ENCODE measurements around the gene SOX18. TPM values are rescaled to one million over a fixed set of nuclear protein-coding genes. Genes with fewer than 3 reads are reported as not detected.

The SOX18 gene
- total and polyA plus RNA-seq, 2 of the 4 experiments (the other 2 are of a cell fraction): not detected

DNA sequence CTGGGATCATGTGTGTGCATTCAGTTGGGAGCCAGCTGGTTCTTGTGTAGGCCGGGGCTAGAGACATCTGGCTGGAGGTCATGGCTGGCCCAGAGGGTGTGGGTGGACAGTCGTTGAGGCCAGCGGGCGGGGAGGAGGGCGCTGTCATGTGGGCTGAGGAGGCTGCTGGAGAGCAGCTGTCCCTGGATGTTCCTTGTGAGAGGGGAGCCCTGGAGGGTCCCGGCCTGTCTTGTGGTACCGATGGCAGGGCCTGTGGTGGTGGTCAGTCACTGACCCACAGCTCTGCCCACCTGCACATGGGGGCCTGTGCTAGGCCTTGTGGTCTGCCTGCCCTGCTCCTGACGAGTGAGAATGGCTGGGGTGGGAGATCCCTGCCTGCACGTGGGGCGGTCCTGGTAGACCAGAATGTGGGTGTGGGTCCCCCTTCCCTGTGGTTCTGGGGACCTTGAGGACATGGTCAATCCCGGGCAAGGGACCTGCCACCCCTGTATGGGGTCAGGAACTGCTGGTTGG is 15.4 kb downstream of the SOX18 start:
- no TSS peak for BruUV-seq (replicated peaks)
- H3K36me3 ChIP-seq (ENCODE audit: control insufficient read depth, insufficient read depth, low read length): peaks cover 36% of the 10 kb centered on the region
- H3K4me1 ChIP-seq (ENCODE audit: control insufficient read depth, insufficient read depth, low read length): peaks cover 4% of the 10 kb centered on the region; the same call in 1 of the 2 replicates
- ATAC-seq (ENCODE audit: low read depth): no peak
- in situ Hi-C loops (cut with MboI; ENCODE audit: low sequenced_read_pairs) (no loop called here), dilution Hi-C loops (cut with HindIII; ENCODE audit: low sequenced_read_pairs, unreplicated experiment) (no loop called here), intact Hi-C loops (cut with micrococcal nuclease) (no loop called here)
- H3K9me1 ChIP-seq (ENCODE audit: insufficient read depth, low read length): no peaks in the 10 kb centered on the region
- TF ChIP-seq RCOR1 (IDR thresholded peaks at IDR 0.05; ENCODE audit: insufficient replicate concordance, low read length): no peak
- TF ChIP-seq SMC3 (IDR thresholded peaks at IDR 0.05; ENCODE audit: low read depth, low read length): no peak
- TF ChIP-seq, protein P1, sequence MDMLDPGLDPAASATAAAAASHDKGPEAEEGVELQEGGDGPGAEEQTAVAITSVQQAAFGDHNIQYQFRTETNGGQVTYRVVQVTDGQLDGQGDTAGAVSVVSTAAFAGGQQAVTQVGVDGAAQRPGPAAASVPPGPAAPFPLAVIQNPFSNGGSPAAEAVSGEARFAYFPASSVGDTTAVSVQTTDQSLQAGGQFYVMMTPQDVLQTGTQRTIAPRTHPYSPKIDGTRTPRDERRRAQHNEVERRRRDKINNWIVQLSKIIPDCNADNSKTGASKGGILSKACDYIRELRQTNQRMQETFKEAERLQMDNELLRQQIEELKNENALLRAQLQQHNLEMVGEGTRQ (IDR thresholded peaks at IDR 0.05; ENCODE audit: low read depth, low read length): no peak
- no peak for TF ChIP-seq CHD1 (IDR thresholded peaks at IDR 0.05; ENCODE audit: low read depth, low read length)
- TF ChIP-seq BHLHE40 (IDR thresholded peaks at IDR 0.05; ENCODE audit: low read depth, low read length): no peak
- no peak for TF ChIP-seq FOS (IDR thresholded peaks at IDR 0.05; ENCODE audit: low read depth, low read length)
- TF ChIP-seq NFE2L2 (IDR thresholded peaks at IDR 0.05; ENCODE audit: low read depth, low read length): no peak
- TF ChIP-seq, protein P2, sequence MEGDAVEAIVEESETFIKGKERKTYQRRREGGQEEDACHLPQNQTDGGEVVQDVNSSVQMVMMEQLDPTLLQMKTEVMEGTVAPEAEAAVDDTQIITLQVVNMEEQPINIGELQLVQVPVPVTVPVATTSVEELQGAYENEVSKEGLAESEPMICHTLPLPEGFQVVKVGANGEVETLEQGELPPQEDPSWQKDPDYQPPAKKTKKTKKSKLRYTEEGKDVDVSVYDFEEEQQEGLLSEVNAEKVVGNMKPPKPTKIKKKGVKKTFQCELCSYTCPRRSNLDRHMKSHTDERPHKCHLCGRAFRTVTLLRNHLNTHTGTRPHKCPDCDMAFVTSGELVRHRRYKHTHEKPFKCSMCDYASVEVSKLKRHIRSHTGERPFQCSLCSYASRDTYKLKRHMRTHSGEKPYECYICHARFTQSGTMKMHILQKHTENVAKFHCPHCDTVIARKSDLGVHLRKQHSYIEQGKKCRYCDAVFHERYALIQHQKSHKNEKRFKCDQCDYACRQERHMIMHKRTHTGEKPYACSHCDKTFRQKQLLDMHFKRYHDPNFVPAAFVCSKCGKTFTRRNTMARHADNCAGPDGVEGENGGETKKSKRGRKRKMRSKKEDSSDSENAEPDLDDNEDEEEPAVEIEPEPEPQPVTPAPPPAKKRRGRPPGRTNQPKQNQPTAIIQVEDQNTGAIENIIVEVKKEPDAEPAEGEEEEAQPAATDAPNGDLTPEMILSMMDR (conservative IDR thresholded peaks at IDR 0.05; ENCODE audit: low read depth, low read length): no peak
- no peak for TF ChIP-seq CEBPB (IDR thresholded peaks at IDR 0.05; ENCODE audit: low read depth, low read length)
- no peak for TF ChIP-seq MXI1 (IDR thresholded peaks at IDR 0.05; ENCODE audit: borderline replicate concordance, low read depth, low read length)
- no peak for TF ChIP-seq MAZ (IDR thresholded peaks at IDR 0.05; ENCODE audit: borderline replicate concordance, low read depth, low read length)
- no peak for TF ChIP-seq RAD21 (IDR thresholded peaks at IDR 0.05; ENCODE audit: low read length)
- no peak for TF ChIP-seq POLR2A (IDR thresholded peaks at IDR 0.05; ENCODE audit: low read depth, low read length)
- TF ChIP-seq MAFK (IDR thresholded peaks at IDR 0.05; ENCODE audit: low read depth, low read length): no peak
- TF ChIP-seq, protein P3, sequence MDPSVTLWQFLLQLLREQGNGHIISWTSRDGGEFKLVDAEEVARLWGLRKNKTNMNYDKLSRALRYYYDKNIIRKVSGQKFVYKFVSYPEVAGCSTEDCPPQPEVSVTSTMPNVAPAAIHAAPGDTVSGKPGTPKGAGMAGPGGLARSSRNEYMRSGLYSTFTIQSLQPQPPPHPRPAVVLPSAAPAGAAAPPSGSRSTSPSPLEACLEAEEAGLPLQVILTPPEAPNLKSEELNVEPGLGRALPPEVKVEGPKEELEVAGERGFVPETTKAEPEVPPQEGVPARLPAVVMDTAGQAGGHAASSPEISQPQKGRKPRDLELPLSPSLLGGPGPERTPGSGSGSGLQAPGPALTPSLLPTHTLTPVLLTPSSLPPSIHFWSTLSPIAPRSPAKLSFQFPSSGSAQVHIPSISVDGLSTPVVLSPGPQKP (IDR thresholded peaks at IDR 0.05; ENCODE audit: borderline replicate concordance, low read depth, low read length): no peak
- TF ChIP-seq RFX5 (IDR thresholded peaks at IDR 0.05; ENCODE audit: low read depth, low read length): no peak
- H2BK120ac ChIP-seq (ENCODE audit: low read depth, low read length): no peak overlapping the region
- H3K14ac ChIP-seq (replicated peaks; ENCODE audit: low read depth, low read length): no peak overlapping the region
- H4K20me1 ChIP-seq (ENCODE audit: insufficient read depth, low read length): peaks cover 5% of the 10 kb centered on the region; the same call in 1 of the 2 replicates
- POLR2A ChIA-PET (ENCODE audit: unreplicated experiment): no interaction called here
- no peak overlapping the region for H4K5ac ChIP-seq (ENCODE audit: low read depth, low read length)
- H3K4me2 ChIP-seq (ENCODE audit: low read depth, low read length): no peak overlapping the region
- H3K56ac ChIP-seq (ENCODE audit: extremely low read depth, insufficient read depth, low read length): no peak overlapping the region
- no peak for DNase-seq
- no peak overlapping the region for H4K91ac ChIP-seq (ENCODE audit: insufficient read depth, low read depth, low read length)
- no peak overlapping the region for H2AFZ ChIP-seq (replicated peaks; ENCODE audit: low read length, poor library complexity)
- H2BK15ac ChIP-seq (ENCODE audit: low read depth, low read length): no peak overlapping the region
- no peak overlapping the region for H4K8ac ChIP-seq (ENCODE audit: low read depth in 2 of 2, low read length in 2 of 2)
- no peaks in the 10 kb centered on the region for H3K9me3 ChIP-seq (ENCODE audit: control insufficient read depth, insufficient read depth, low read length)
- H2BK20ac ChIP-seq (ENCODE audit: low read depth, low read length): no peak overlapping the region
- H2AK9ac ChIP-seq (replicated peaks; ENCODE audit: low read depth, low read length, poor library complexity): no peak overlapping the region
- no peak overlapping the region for H2BK5ac ChIP-seq (ENCODE audit: low read depth, low read length, poor library complexity, severe bottlenecking)
- no peaks in the 10 kb centered on the region for H3K79me1 ChIP-seq (ENCODE audit: low read depth in 1 of 2, low read length in 2 of 2)
- H3K4ac ChIP-seq (ENCODE audit: low read depth, low read length): no peak overlapping the region
- no peak overlapping the region for H3K4me3 ChIP-seq (ENCODE audit: insufficient read depth, low read depth, low read length)
- no peak overlapping the region for H2AK5ac ChIP-seq (ENCODE audit: low read depth, low read length)
- H3K23ac ChIP-seq (ENCODE audit: low read depth, low read length): no peak overlapping the region
- no peak overlapping the region for H3K9ac ChIP-seq (ENCODE audit: low read depth, low read length)
- no CpG with 5 or more reads among the region's 11 CpGs for WGBS, 2 experiments (ENCODE audit: extremely low coverage in 2 of 2, insufficient read length in 1 of 2)
- no peak overlapping the region for H3K27ac ChIP-seq (ENCODE audit: insufficient read depth, low read length)
- H3K18ac ChIP-seq (ENCODE audit: low read depth, low read length): no peak overlapping the region
- CTCF ChIA-PET: no interaction called here
- peaks cover 10% of the 10 kb centered on the region; the same call in 1 of the 2 replicates for H3K27me3 ChIP-seq (ENCODE audit: control insufficient read depth, insufficient read depth, low read length)
